Activated T-cell treated with anti-CD3 and anti-CD28 coated beads, Interleukin-2, amount 50 U/mL, for 1 hour (primary cell): ENCODE measurements around the gene KIFAP3.

Experiments used
- DNase-seq: peaks from one replicate; pipeline ENCODE4 v3.0.0-alpha.2; 2020

Gene KIFAP3

GRCh38 chr1:169985757-169986156, 88.7 kb downstream of the KIFAP3 start:
- no peak for DNase-seq

- DNase-seq: no peak
These were observed 100.4 kb downstream of the KIFAP3 start for GRCh38 chr1:169974067-169974466.

- no peak for DNase-seq
These were observed 104.4 kb downstream of the KIFAP3 start for GRCh38 chr1:169970114-169970513.

- no peak for DNase-seq
These were observed 106.3 kb downstream of the KIFAP3 start for GRCh38 chr1:169968174-169968573.

DNA sequence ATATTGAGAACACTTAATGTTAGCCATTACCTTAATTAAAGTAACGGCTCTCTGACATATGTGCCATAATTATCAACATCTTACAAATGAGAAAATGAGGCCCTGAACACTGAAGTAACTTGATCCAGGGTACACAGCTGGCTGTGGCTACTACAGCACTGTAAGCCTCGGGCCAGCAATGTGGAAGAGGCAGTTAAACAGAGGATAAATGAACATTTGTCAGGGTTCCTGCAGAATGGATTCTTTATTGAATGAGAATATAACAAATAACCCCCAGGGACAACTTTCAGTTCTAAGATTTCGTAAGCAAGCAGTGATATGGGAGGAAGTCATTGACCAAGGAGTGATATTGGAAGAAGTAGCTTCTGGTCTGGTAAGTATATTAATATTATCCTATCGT, 110.3 kb downstream of the KIFAP3 start:
- DNase-seq: no peak

GRCh38 chr1:169959686-169960085, 114.8 kb downstream of the KIFAP3 start:
- DNase-seq: no peak

DNA sequence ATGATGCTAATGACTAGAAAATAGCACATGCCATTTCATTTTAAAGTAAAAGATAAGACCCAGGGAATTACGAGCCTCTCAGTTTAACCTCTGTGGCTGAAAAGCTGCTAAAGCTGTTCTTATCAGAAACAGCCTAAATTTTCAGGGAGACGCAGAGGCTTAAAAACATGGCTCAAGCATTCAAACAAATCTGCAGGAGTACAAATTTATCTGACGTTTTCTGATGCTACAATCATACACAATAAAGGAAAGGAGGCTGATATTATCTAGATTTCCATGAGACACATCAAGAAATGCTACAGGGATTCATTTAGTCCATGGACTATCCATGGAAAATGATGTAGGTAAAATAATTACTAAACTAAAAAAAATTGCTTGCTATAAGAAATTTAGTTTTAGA, 115.5 kb downstream of the KIFAP3 start:
- DNase-seq: no peak

DNA sequence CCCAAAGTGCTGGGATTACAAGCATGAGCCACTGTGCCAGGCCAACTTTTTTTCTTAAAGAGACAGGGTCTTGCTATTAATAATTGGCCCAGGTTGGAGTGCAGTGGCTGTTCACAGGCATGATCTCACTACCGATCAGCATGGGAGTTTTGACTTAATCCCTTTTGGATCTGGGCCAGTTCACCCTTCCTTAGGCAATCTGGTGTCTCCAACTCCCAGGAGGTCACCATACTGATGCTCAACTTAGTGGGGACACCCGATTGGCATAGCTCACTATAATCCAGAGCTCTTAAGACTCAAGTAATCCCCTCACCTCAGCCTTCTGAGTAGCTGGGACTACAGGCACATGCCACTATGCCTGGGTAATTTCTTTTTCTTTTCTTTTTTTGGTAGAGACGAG, 116.6 kb downstream of the KIFAP3 start:
- no peak for DNase-seq

GRCh38 chr1:169951108-169951507, 123.4 kb downstream of the KIFAP3 start:
- no peak for DNase-seq

- DNase-seq: no peak
These were observed 125.4 kb downstream of the KIFAP3 start for GRCh38 chr1:169949139-169949538.

- no peak for DNase-seq
These were observed 128.3 kb downstream of the KIFAP3 start for GRCh38 chr1:169946206-169946605.

- no peak for DNase-seq
These were observed 129.3 kb downstream of the KIFAP3 start for GRCh38 chr1:169945181-169945580.

GRCh38 chr1:169944621-169945020, 129.9 kb downstream of the KIFAP3 start:
- no peak for DNase-seq

DNA sequence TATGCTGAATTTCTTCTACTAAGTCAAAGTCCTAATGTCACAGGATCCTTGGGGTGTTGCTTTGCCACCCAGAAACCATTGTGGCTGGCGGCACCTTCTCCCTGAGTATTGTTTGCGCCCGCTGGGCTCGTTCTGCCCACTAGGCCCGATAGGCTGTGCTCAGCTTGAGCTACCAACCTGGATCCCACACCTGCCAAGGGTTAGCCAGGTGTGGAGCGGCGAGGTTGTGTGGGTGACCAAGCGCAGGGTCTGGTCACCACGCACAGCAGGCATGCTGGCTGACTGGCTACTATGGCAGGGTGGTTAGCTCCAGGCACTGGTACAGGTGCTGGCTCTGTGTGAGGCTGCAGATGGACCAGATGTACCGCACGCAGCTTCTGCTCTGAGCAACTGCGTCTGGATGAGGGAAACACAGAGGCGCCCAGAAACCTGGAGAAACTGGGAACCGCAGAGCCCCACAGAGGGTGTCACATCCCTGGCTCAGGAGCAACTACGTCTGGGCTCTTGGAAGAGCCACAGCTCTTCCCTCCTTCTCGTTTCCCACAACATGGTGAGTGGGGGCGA, 130.4 kb downstream of the KIFAP3 start:
- DNase-seq: no peak

DNA sequence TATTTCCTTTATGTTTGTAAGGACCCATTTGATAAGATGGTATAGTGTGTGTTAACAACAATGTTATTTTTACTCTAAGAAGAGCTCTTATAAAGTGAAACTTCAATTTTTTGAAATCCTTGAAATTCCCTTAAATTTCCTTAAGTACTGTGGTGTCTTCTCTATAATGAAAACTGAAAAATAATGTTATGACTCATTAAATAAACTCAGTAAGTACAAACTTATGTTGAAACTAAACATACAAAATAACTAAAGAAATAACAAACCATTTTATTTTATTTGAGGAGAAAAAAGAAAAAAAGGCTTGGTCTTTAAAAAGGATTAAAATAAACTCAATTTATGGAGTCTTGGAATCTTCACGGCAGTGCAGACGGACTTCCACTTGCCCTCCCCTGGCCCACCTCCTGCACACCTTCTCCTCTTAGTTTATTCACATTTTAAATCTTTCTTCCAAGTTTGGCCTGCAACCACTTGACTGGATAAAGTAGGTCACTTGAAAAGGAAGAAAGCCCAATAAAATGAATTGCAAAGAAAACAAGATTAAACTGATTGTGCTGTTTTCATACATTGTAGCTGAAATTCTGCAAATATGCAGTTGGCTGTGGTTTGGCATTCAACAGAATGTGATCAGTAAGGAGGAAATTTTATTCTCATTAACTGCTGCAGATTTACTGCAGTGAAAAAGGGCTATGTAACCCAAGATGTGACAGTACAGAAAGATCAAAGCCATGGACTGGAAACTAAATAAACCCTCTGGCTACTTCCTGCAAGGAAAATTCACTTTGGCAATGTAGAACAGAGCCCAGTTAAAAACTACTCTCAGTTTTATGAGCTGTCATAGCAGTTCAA, 132.3 kb downstream of the KIFAP3 start:
- DNase-seq: no peak

- no peak for DNase-seq
These were observed 140.3 kb downstream of the KIFAP3 start for GRCh38 chr1:169933984-169934725.

DNA sequence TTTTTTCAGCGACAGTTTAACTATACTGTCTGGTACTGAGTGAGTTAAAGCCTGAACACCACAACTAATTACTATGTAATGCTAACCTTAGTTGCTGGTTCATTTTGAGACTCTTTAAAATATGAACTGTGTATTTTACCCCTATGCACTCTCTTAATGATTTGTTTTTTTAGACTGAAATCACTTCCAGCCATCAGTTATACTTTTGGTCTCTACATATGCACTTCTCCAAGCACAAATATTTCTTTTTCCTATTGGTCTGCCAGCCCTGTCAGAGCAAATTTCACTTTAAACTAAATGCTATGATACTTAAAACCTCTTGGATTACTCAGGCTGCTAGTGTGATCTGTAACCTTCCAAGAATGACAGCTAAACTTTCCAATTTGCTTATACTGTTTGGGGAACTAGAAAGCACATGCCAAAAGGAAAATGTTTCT, 142.7 kb downstream of the KIFAP3 start:
- DNase-seq: no peak

DNA sequence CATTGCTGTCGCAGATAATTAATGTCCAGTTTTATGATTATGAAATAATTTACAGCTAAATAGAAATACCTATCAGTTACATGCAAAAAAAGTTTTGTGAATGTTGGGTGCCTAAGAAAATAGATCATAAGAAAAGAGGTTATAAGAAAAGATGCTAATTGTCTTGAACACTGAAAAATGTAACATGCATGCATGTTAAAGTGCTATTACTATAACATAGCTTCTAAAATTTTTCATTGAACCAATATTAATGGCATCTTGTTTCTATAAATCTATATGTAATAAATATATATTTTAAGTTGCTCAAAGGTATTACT, 145.3 kb downstream of the KIFAP3 start:
- DNase-seq: no peak

DNA sequence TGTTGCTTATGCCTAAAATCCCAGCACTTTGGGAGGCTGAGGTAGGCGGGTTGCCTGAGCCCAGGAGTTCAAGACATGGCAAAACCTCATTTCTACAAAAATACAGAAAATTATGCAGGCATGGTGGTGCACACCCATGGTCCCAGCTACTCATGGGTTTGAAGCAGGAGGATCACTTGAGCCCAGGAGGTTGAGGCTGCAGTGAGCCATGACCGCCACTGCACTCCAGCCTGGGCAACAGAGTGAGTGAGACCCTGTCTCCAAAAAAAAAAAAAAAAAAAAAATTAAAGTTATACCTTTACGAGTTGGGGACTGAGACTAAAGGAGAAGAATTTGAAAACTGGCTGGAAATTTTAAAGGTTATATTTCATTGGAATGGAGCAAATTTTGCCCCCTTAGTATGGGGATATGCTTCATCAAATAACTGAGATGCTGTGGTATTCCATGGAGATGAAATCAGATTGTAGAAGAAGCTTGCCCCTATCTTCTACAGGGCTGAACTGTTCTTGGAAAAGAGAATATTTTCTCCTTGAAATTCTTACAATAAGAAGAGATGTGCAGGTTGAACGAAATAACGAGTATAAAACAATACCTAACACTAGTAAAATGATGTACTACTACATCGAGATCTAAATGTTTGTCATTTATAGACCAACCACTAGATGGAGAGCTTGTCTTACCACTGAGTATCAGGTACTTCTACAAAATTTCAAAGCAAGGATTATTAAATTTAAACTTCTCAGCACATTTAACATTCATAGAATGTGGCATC, 145.9 kb downstream of the KIFAP3 start:
- no peak for DNase-seq

GRCh38 chr1:169925505-169926482, 148.7 kb downstream of the KIFAP3 start:
- DNase-seq: no peak

DNA sequence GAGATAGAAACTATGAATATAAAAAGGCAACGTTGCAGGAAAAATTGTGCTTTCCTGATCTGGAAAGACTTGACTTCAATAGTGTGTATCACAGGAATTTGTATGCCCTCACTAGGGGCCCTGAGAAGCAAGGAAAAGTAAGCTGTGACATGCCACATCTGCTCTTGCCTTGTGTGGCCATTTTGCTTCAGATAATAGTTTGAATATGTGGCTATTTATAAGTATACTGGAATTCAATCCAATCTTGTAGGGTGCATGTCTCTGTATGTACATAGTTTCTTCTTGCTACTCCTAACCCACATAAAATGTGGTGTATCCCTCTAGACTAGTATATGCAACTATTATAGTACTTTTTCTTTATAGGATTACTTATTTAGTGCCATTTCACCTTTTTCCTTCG, 149.7 kb downstream of the KIFAP3 start:
- no peak for DNase-seq

DNA sequence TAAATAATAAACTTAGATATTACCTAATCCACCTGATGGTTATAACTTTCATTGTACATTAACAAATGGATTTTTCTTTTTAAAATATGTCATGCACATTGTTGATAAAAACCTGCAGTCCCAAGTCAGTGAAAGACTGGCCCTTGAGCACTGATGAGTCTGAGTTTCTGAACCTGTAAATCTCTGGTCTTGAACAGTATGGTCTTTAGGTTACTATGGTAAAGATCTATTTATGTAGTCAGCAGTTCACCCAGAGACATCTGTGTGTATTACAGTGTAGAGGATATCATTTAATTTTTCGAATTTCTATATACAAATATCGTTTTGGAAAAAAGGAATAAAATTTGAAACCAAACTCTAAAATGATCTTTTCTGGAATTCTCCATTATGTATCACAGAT, 150.4 kb downstream of the KIFAP3 start:
- no peak for DNase-seq
